ENCODE results near the gene TTC17.
"Not testable (repeated sequence)": the region's sequence is repeated elsewhere in the genome, so short reads cannot be mapped to it uniquely, and the experiment has no call there.

TTC17 gene

GRCh38 chr11:43404836-43405479 is 46.2 kb downstream of the TTC17 start:
- H3K27ac ChIP-seq (ENCODE audit: low read depth, low read length, severe bottlenecking): no peak overlapping the region
- peaks cover 66% of the 10 kb centered on the region for H3K36me3 ChIP-seq (ENCODE audit: control insufficient read depth, insufficient read depth, low read length)
- H3K4me3 ChIP-seq (ENCODE audit: extremely low read depth, insufficient read depth, low read length, poor library complexity, severe bottlenecking): no peak overlapping the region
- no peaks in the 10 kb centered on the region for H3K4me1 ChIP-seq (ENCODE audit: control insufficient read depth, insufficient read depth, low read length, poor library complexity, severe bottlenecking)
- H3K9me3 ChIP-seq (ENCODE audit: control insufficient read depth, low read length): no peaks in the 10 kb centered on the region
- WGBS, 2 experiments (ENCODE audit: insufficient coverage in 2 of 2): 100% methylated on average over 1 of the region's 3 CpGs; no CpG with 5 or more reads in 1 of the 2 experiments

DNA sequence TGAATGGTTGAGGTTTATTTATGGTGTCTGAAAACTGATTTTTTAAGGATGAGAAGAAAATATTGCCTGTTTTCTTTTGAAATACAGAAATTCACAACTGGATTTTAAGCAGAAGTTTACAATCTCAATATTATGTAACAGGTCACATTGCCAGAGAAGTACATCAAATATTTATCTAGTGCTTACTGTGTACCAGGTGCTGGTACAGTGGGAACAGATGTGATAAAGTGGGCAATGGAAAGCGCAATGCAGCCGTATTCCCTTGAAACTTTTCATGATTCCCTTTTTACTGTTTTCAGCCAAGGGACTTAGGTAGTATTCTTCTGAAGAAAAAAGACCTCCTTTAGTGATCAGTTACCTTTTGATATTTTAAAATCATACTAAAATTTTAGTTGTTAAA is 49.6 kb downstream of the TTC17 start:
- peaks cover 49% of the 10 kb centered on the region for H3K36me3 ChIP-seq (ENCODE audit: control insufficient read depth, insufficient read depth, low read length)
- no CpG with 5 or more reads among the region's 2 CpGs for WGBS, 2 experiments (ENCODE audit: insufficient coverage in 2 of 2)
- H3K4me3 ChIP-seq (ENCODE audit: extremely low read depth, insufficient read depth, low read length, poor library complexity, severe bottlenecking): no peak overlapping the region
- no peak overlapping the region for H3K27ac ChIP-seq (ENCODE audit: low read depth, low read length, severe bottlenecking)
- H3K9me3 ChIP-seq (ENCODE audit: control insufficient read depth, low read length): no peaks in the 10 kb centered on the region
- H3K4me1 ChIP-seq (ENCODE audit: control insufficient read depth, insufficient read depth, low read length, poor library complexity, severe bottlenecking): no peaks in the 10 kb centered on the region

DNA sequence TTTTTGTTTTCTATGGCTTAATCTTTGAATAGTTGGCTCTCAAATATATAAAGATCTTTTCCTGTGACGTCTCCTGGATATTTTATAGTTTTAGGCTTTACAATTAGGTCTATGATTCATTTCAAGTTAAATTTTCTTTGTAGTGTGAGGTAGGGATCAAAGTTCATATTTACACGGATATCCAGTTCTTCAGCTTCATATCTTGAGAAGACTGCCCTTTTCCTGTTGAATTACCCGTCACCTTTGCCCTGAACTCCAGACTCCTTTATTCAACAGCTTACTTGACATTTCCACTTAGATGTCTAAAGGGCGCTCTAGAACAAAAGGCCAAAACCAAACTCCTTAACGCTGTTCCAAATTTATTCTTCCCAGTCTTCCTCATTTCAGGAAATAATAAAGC is 51.7 kb downstream of the TTC17 start:
- WGBS, 2 experiments (ENCODE audit: insufficient coverage in 2 of 2): 74 to 77% methylated on average over 3 of the region's 5 CpGs
- Histone ChIP-seq H3K36me3 (ENCODE audit: control insufficient read depth, insufficient read depth, low read length) (peaks cover 37% of the 10 kb centered on the region), H3K27ac (ENCODE audit: low read depth, low read length, severe bottlenecking) (no peak overlapping the region), H3K4me3 (ENCODE audit: extremely low read depth, insufficient read depth, low read length, poor library complexity, severe bottlenecking) (no peak overlapping the region), H3K9me3 (ENCODE audit: control insufficient read depth, low read length) (no peaks in the 10 kb centered on the region), H3K4me1 (ENCODE audit: control insufficient read depth, insufficient read depth, low read length, poor library complexity, severe bottlenecking) (no peaks in the 10 kb centered on the region)

DNA sequence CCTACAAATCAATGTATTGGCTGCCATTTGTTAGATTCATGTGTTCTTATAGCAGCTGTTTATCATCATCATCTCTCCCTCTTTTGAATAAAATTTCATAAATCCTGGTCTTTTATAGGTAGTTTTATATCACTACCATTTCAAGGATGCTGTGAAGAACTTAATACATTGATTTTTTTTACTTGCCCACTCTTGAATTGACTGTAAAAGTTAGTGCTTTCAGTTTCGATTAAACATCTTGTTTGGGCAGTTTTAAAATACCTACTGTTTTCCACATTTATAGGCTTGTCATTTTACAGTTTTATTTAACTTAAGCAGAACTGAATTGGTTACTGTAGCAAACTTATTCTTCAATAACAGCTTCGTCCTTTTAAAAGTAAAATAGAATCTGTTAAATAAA is 59.5 kb downstream of the TTC17 start:
- peaks cover 7% of the 10 kb centered on the region for H3K4me1 ChIP-seq (ENCODE audit: control insufficient read depth, insufficient read depth, low read length, poor library complexity, severe bottlenecking)
- H3K4me3 ChIP-seq (ENCODE audit: extremely low read depth, insufficient read depth, low read length, poor library complexity, severe bottlenecking): no peak overlapping the region
- peaks cover 20% of the 10 kb centered on the region for H3K36me3 ChIP-seq (ENCODE audit: control insufficient read depth, insufficient read depth, low read length)
- no CpG with 5 or more reads among the region's 2 CpGs for WGBS, 2 experiments (ENCODE audit: insufficient coverage in 2 of 2)
- H3K9me3 ChIP-seq (ENCODE audit: control insufficient read depth, low read length): no peaks in the 10 kb centered on the region
- H3K27ac ChIP-seq (ENCODE audit: low read depth, low read length, severe bottlenecking): no peak overlapping the region

- no peak overlapping the region for H3K27ac ChIP-seq (ENCODE audit: low read depth, low read length, severe bottlenecking)
- H3K4me3 ChIP-seq (ENCODE audit: extremely low read depth, insufficient read depth, low read length, poor library complexity, severe bottlenecking): no peak overlapping the region
- peaks cover 7% of the 10 kb centered on the region for H3K4me1 ChIP-seq (ENCODE audit: control insufficient read depth, insufficient read depth, low read length, poor library complexity, severe bottlenecking)
- no peaks in the 10 kb centered on the region for H3K9me3 ChIP-seq (ENCODE audit: control insufficient read depth, low read length)
- peaks cover 20% of the 10 kb centered on the region for H3K36me3 ChIP-seq (ENCODE audit: control insufficient read depth, insufficient read depth, low read length)
These were observed 60.7 kb downstream of the TTC17 start for GRCh38 chr11:43419460-43419859.

DNA sequence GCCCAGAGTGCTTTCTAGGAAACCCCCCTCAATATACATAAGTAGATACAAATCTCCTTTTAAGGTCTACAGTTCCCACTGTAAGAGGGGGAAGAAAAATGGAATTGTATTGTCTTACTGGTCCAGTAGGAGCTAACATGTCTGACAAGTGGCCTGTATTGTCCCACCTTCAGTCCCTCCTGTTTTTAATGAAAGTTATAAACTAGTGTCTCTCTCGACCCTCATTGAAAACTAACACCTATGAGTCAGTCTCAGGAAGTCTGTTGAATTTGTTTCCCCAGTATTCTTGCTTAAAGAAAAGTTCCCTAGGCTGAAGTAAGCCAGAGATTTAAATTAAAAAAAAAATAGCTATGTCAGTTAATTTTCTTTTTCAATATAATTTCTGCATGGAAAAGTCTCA is 69.3 kb downstream of the TTC17 start:
- Histone ChIP-seq H3K4me1 (ENCODE audit: control insufficient read depth, insufficient read depth, low read length, poor library complexity, severe bottlenecking) (peaks cover 10% of the 10 kb centered on the region), H3K4me3 (ENCODE audit: extremely low read depth, insufficient read depth, low read length, poor library complexity, severe bottlenecking) (no peak overlapping the region), H3K36me3 (ENCODE audit: control insufficient read depth, insufficient read depth, low read length) (peaks cover 19% of the 10 kb centered on the region), H3K27ac (ENCODE audit: low read depth, low read length, severe bottlenecking) (no peak overlapping the region), H3K9me3 (ENCODE audit: control insufficient read depth, low read length) (no peaks in the 10 kb centered on the region)
- WGBS, 2 experiments (ENCODE audit: insufficient coverage in 2 of 2): no CpG with 5 or more reads among the region's 1 CpG

DNA sequence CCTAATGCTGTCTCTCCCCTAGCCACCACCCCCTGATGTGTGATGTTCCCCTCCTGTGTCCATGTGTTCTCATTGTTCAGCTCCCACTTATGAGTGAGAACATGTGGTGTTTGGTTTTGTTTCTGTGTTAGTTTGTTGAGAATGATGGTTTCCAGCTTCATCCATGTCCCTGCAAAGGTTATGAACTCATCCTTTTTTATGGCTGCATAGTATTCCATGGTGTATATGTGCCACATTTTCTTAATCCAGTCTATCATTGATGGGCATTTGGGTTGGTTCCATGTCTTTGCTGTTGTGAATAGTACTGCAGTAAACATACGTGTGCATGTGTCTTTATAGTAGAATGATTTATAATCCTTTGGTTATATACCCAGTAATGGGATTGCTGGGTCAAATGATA is 72.2 kb downstream of the TTC17 start:
- peaks cover 18% of the 10 kb centered on the region for H3K36me3 ChIP-seq (ENCODE audit: control insufficient read depth, insufficient read depth, low read length)
- not testable (repeated sequence) for H3K9me3 ChIP-seq (ENCODE audit: control insufficient read depth, low read length); H3K4me3 ChIP-seq (ENCODE audit: extremely low read depth, insufficient read depth, low read length, poor library complexity, severe bottlenecking); H3K4me1 ChIP-seq (ENCODE audit: control insufficient read depth, insufficient read depth, low read length, poor library complexity, severe bottlenecking); H3K27ac ChIP-seq (ENCODE audit: low read depth, low read length, severe bottlenecking)
- no CpG with 5 or more reads among the region's 1 CpG for WGBS, 2 experiments (ENCODE audit: insufficient coverage in 2 of 2)

GRCh38 chr11:43434893-43435292 is 76.2 kb downstream of the TTC17 start:
- no CpG with 5 or more reads among the region's 1 CpG for WGBS, 2 experiments (ENCODE audit: insufficient coverage in 2 of 2)
- Histone ChIP-seq H3K4me3 (ENCODE audit: extremely low read depth, insufficient read depth, low read length, poor library complexity, severe bottlenecking) (no peak overlapping the region), H3K9me3 (ENCODE audit: control insufficient read depth, low read length) (no peaks in the 10 kb centered on the region), H3K27ac (ENCODE audit: low read depth, low read length, severe bottlenecking) (no peak overlapping the region), H3K4me1 (ENCODE audit: control insufficient read depth, insufficient read depth, low read length, poor library complexity, severe bottlenecking) (no peaks in the 10 kb centered on the region), H3K36me3 (ENCODE audit: control insufficient read depth, insufficient read depth, low read length) (peaks cover 40% of the 10 kb centered on the region)

DNA sequence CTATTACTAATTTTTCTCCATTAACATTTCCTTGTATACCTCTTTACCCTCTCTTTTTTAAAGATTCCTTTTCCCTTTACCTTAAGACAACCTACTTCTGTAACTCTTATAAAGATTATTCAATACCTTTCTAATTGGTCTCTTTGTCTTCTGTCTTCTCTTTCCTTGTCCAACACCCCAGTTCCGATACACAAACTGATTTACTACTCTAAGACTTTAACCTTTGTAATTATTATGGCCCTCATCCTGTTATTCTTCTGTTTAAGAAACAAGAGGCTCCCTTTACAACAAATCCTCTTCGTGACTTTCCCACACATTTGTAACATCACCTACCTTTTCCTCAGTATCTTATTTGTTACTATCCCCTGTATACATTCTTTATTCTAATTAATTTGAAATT is 81.8 kb downstream of the TTC17 start:
- WGBS, 2 experiments (ENCODE audit: insufficient coverage in 2 of 2): 83 to 90% methylated on average over 1 to 2 of the region's 2 CpGs
- Histone ChIP-seq H3K36me3 (ENCODE audit: control insufficient read depth, insufficient read depth, low read length) (peaks cover 72% of the 10 kb centered on the region), H3K27ac (ENCODE audit: low read depth, low read length, severe bottlenecking) (no peak overlapping the region), H3K9me3 (ENCODE audit: control insufficient read depth, low read length) (no peaks in the 10 kb centered on the region), H3K4me3 (ENCODE audit: extremely low read depth, insufficient read depth, low read length, poor library complexity, severe bottlenecking) (no peak overlapping the region), H3K4me1 (ENCODE audit: control insufficient read depth, insufficient read depth, low read length, poor library complexity, severe bottlenecking) (no peaks in the 10 kb centered on the region)

- Histone ChIP-seq H3K4me3 (ENCODE audit: extremely low read depth, insufficient read depth, low read length, poor library complexity, severe bottlenecking) (no peak overlapping the region), H3K4me1 (ENCODE audit: control insufficient read depth, insufficient read depth, low read length, poor library complexity, severe bottlenecking) (no peaks in the 10 kb centered on the region), H3K9me3 (ENCODE audit: control insufficient read depth, low read length) (no peaks in the 10 kb centered on the region), H3K27ac (ENCODE audit: low read depth, low read length, severe bottlenecking) (no peak overlapping the region), H3K36me3 (ENCODE audit: control insufficient read depth, insufficient read depth, low read length) (peaks cover 84% of the 10 kb centered on the region)
- 100% methylated on average over 2 of the region's 4 CpGs for WGBS, 2 experiments (ENCODE audit: insufficient coverage in 2 of 2)
These were observed 85.1 kb downstream of the TTC17 start for GRCh38 chr11:43443811-43444210.

GRCh38 chr11:43447151-43447550 is 88.4 kb downstream of the TTC17 start:
- no peaks in the 10 kb centered on the region for H3K4me1 ChIP-seq (ENCODE audit: control insufficient read depth, insufficient read depth, low read length, poor library complexity, severe bottlenecking)
- H3K4me3 ChIP-seq (ENCODE audit: extremely low read depth, insufficient read depth, low read length, poor library complexity, severe bottlenecking): no peak overlapping the region
- H3K9me3 ChIP-seq (ENCODE audit: control insufficient read depth, low read length): no peaks in the 10 kb centered on the region
- no peak overlapping the region for H3K27ac ChIP-seq (ENCODE audit: low read depth, low read length, severe bottlenecking)
- peaks cover 87% of the 10 kb centered on the region for H3K36me3 ChIP-seq (ENCODE audit: control insufficient read depth, insufficient read depth, low read length)
